Stomach (tissue), 19 donors: ENCODE data around the gene DYNC2I2. TPM values are rescaled to one million over a fixed set of nuclear protein-coding genes. Genes with fewer than 3 reads are reported as not detected.

Experiments used
- DNase-seq, 2 donors: peaks; one replicate each; pipeline versions ENCODE4 v3.0.0 to v3.0.0-alpha.2; 2013 to 2019
- H3K27ac ChIP-seq, 5 donors: fragments of 200-600 bp in 4 of 5; sonication (generic) in 4 of 5; one replicate each; pipeline ENCODE4 v1.5.1; 2013 to 2019; ENCODE audit warnings: mild to moderate bottlenecking in 1 of 5, moderate library complexity in 1 of 5
- H3K27me3 ChIP-seq, 3 donors: fragments of 200-600 bp; sonication (generic); one replicate each; pipeline ENCODE4 v1.5.1; 2017 to 2019; ENCODE audit warnings: mixed run types in 1 of 3
- H3K36me3 ChIP-seq, 4 donors: fragments of 200-600 bp; sonication (generic); 1 replicate in 3 of 4; 2 replicates in 1 of 4; pipeline ENCODE4 v1.5.1; 2016 to 2019
- H3K4me1 ChIP-seq, 4 donors: fragments of 200-600 bp; sonication (generic); one replicate each; pipeline ENCODE4 v1.5.1; 2016 to 2019
- H3K4me3 ChIP-seq, 4 donors: fragments of 200-600 bp; sonication (generic) in 3 of 4; one replicate each; pipeline ENCODE4 v1.5.1; 2016 to 2019; ENCODE audit warnings: mild to moderate bottlenecking in 1 of 4
- H3K9me3 ChIP-seq, 4 donors: fragments of 200-600 bp; sonication (generic); one replicate each; pipeline ENCODE4 v1.5.1; 2016 to 2019
- CTCF ChIP-seq, 7 experiments: fragments of 450-650 bp in 4 of 7; fragments of 200-600 bp in 3 of 7; sonication (generic) in 3 of 7; IDR thresholded peaks; one replicate each; pipeline ENCODE4 v1.5.1; 2016 to 2019; ENCODE audit warnings: antibody characterized with exemption in 7 of 7, control low read depth in 2 of 7, mild to moderate bottlenecking in 1 of 7
- EP300 ChIP-seq: sonication (generic); formaldehyde crosslinking; IDR thresholded peaks from one replicate; pipeline ENCODE4 v1.6.1; 2017; ENCODE audit warnings: antibody characterized with exemption
- POLR2A ChIP-seq, 4 donors: fragments of 450-650 bp; IDR thresholded peaks; one replicate each; pipeline ENCODE4 v1.6.1; 2016; ENCODE audit warnings: antibody characterized with exemption in 4 of 4, control low read depth in 2 of 4, mild to moderate bottlenecking in 1 of 4, moderate library complexity in 1 of 4
- POLR2AphosphoS5 ChIP-seq, 3 donors: sonication (generic); formaldehyde crosslinking; IDR thresholded peaks; one replicate each; pipeline ENCODE4 v1.6.1; 2016; ENCODE audit warnings: antibody characterized with exemption in 3 of 3
- WGBS, 5 donors: extraction: QIAGEN DNeasy Blood & Tissue Kit in 3 of 5; methylation state at CpG; one replicate each; pipeline versions ENCODE4 v1.1.5 to v1.1.7; 2013 to 2018; 5-methylcytosine and 5-hydroxymethylcytosine counted together
- intact Hi-C: fragments of 100-400 bp; cut with DNase I; formaldehyde crosslinking; loops from one replicate; pipeline ENCODE4 v1.15.1; 2023; ENCODE audit warnings: low total_unique reads
- long read RNA-seq, 10 donors: transcript quantifications; one replicate each; lab custom pipeline, GENCODE V29; 2026
- polyA plus RNA-seq, 3 donors: library from polyadenylated mRNA; stranded (reverse); fragments of 200-250 nt; gene quantifications; one replicate each; pipeline ENCODE4 v1.2.3, GENCODE V29; 2013
- total RNA-seq, 5 donors: library from RNA; depleted of rRNA; stranded (reverse); fragments of >200 nt; gene quantifications; one replicate each; pipeline versions ENCODE4 v1.1.0 to v1.2.3, GENCODE V29; 2014 to 2016
- donor health status: healthy with polysubstance abuse.
- donor health status: Bipolar disorder and iron deficiency.
- donor health status: healthy.

DYNC2I2 gene
- total RNA-seq: 100 to 1,000 TPM in 2 of 5 donors, 10 to 100 TPM in 2, 1 to 10 TPM in 1; 2.9 to 125 (median 33.9) TPM
- polyA plus RNA-seq: 10 to 100 TPM; 46.3 to 67.5 (median 60.2) TPM
- long read RNA-seq, donor 1, partial matches to known transcripts: 0 of 2 reads
- long read RNA-seq, donor 1, other reads (novel, unspliced or antisense): 0 of 2 reads
- long read RNA-seq, donor 2, transcript WDR34-201 (9 exons, 1,755 nt): major isoform, 6 of 8 reads
- long read RNA-seq, donor 2, partial matches to known transcripts: 0 of 8 reads
- long read RNA-seq, donor 2, other reads (novel, unspliced or antisense): 0 of 8 reads
- long read RNA-seq, donor 3, partial matches to known transcripts: 0 of 3 reads
- long read RNA-seq, donor 3, other reads (novel, unspliced or antisense): 0 of 3 reads
- long read RNA-seq, donor 4, partial matches to known transcripts: 0 of 1 reads
- long read RNA-seq, donor 4, other reads (novel, unspliced or antisense): 0 of 1 reads
- long read RNA-seq, donor 5, transcript WDR34-201 (9 exons, 1,755 nt): major isoform, 7 of 7 reads
- long read RNA-seq, donor 5, partial matches to known transcripts: 0 of 7 reads
- long read RNA-seq, donor 5, other reads (novel, unspliced or antisense): 0 of 7 reads
- long read RNA-seq, donor 6, transcript WDR34-201 (9 exons, 1,755 nt): major isoform, 11 of 1,506 reads
- long read RNA-seq, donor 6, partial matches to known transcripts: 1,494 of 1,506 reads
- long read RNA-seq, donor 6, other reads (novel, unspliced or antisense): 0 of 1,506 reads
- long read RNA-seq, donor 7, partial matches to known transcripts: 0 of 4 reads
- long read RNA-seq, donor 7, other reads (novel, unspliced or antisense): 0 of 4 reads
- long read RNA-seq, donor 8, transcript WDR34-201 (9 exons, 1,755 nt): major isoform, 9 of 9 reads
- long read RNA-seq, donor 8, partial matches to known transcripts: 0 of 9 reads
- long read RNA-seq, donor 8, other reads (novel, unspliced or antisense): 0 of 9 reads
- long read RNA-seq, donor 9, transcript WDR34-201 (9 exons, 1,755 nt): major isoform, 6 of 12 reads
- long read RNA-seq, donor 9, partial matches to known transcripts: 5 of 12 reads
- long read RNA-seq, donor 9, other reads (novel, unspliced or antisense): 0 of 12 reads
- long read RNA-seq, donor 10, partial matches to known transcripts: 0 of 4 reads
- long read RNA-seq, donor 10, other reads (novel, unspliced or antisense): 0 of 4 reads

GRCh38 chr9:128656416-128657343, at the start of gene DYNC2I2:
TSS of gene DYNC2I2 (minus strand) at chr9:128656847. CDS start at chr9:128656726, 121 bp downstream.
- Histone ChIP-seq H3K27ac (peak within 1 kb of the TSS; percentile 94 to 99 (median 98)), H3K4me1 (peaks cover 7 to 13% (median 8%) of the 10 kb centered on the region in 4 donors), H3K36me3 (no peaks in the 10 kb centered on the region), H3K27me3 (no peaks in the 10 kb centered on the region), H3K4me3 (peak within 1 kb of the TSS; percentile 66 to 86 (median 80)), H3K9me3 (no peaks in the 10 kb centered on the region)
- intact Hi-C loops: no loop called here
- 0 to 2% (median 1%) methylated on average over 53 to 86 of the region's 86 CpGs for WGBS, 5 donors
- peak; percentile 98 to 99 for DNase-seq
- TF ChIP-seq CTCF (IDR thresholded peaks at IDR 0.05) (no peak), POLR2AphosphoS5 (IDR thresholded peaks at IDR 0.05) (peak; percentile 43 to 89 (median 57))

- Histone ChIP-seq H3K4me3 (no peak overlapping the region), H3K36me3 (peaks cover 0 to 11% (median 2%) of the 10 kb centered on the region in 4 donors), H3K27me3 (no peaks in the 10 kb centered on the region), H3K27ac (no peak overlapping the region), H3K4me1 (peaks cover 12 to 19% (median 16%) of the 10 kb centered on the region in 4 donors), H3K9me3 (no peaks in the 10 kb centered on the region)
- DNase-seq: no peak
- no peak for TF ChIP-seq POLR2AphosphoS5 (IDR thresholded peaks at IDR 0.05)
- no peak for TF ChIP-seq POLR2A (IDR thresholded peaks at IDR 0.05)
- TF ChIP-seq CTCF (IDR thresholded peaks at IDR 0.05): no peak
- no peak for TF ChIP-seq EP300
- intact Hi-C loops: no loop called here
- WGBS, 5 donors: 88 to 100% (median 95%) methylated on average over 1 of the region's 1 CpG
Measured at GRCh38 chr9:128706045-128706444, 49.4 kb upstream of the DYNC2I2 start.

- peaks cover 12 to 19% (median 16%) of the 10 kb centered on the region in 4 donors for H3K4me1 ChIP-seq
- H3K4me3 ChIP-seq: no peak overlapping the region
- intact Hi-C loops: no loop called here
- no peaks in the 10 kb centered on the region for H3K9me3 ChIP-seq
- no peak for DNase-seq
- WGBS, 5 donors: 88 to 92% (median 91%) methylated on average over 24 to 36 of the region's 36 CpGs
- H3K27me3 ChIP-seq: no peaks in the 10 kb centered on the region
- peaks cover 0 to 11% (median 2%) of the 10 kb centered on the region in 4 donors for H3K36me3 ChIP-seq
- H3K27ac ChIP-seq: peak overlapping the region in 2 of 5 donors; percentile 81 to 84
- TF ChIP-seq EP300: no peak
- no peak for TF ChIP-seq POLR2AphosphoS5 (IDR thresholded peaks at IDR 0.05)
- no peak for TF ChIP-seq CTCF (IDR thresholded peaks at IDR 0.05)
- TF ChIP-seq POLR2A (IDR thresholded peaks at IDR 0.05): no peak
Measured at GRCh38 chr9:128705051-128705965, 48.7 kb upstream of the DYNC2I2 start.
